CMK (cell line): ENCODE measurements around the gene ASTN2.
A peak's percentile ranks its signal among the peaks of the same experiment; 100 is the strongest.
"Not testable (repeated sequence)": the region's sequence is repeated elsewhere in the genome, so short reads cannot be mapped to it uniquely, and the experiment has no call there.

Experiments used
- DNase-seq: peaks from one replicate; pipeline ENCODE4 v3.0.0-alpha.2; 2010; ENCODE audit warnings: low read depth

Gene ASTN2

DNA sequence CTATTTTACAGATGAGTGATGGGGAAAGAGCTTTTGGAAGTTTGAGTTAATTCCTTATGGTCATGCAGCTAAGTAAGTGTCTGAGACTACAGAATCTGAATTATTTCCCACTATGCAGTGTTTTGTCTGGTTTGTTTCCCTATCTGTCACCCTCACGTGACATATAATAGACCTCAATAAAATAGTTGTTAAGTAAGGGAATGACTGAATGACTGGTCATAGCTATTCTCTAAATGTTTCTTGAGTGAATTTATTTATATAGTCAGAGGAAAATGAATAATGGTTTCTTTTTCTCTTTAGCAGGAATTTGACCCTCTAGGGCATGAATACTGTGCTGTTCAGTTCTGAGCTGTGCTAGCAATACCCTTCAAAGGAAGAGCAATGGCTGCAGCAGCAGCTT, 717.5 kb downstream of the ASTN2 start:
- DNase-seq, result no peak

DNA sequence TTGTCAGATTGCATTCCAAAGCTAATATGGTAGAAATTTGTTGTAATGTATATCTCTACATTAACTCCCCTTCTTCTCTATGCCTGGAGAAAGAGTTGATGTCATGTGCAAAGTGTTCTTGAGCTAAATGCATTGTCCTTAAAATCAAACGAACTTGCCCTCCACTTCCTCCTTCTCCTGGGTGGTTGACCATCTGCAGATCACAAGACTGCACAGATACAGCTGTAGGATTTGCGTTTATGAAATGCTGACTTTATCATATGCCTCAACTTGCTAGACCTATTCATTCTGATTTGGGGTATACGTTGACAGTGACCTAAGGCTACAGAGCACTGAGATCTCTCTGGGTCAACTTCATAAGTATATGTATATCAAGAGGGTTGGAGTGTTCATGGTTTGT, 719.4 kb downstream of the ASTN2 start:
- DNase-seq, result no peak

DNA sequence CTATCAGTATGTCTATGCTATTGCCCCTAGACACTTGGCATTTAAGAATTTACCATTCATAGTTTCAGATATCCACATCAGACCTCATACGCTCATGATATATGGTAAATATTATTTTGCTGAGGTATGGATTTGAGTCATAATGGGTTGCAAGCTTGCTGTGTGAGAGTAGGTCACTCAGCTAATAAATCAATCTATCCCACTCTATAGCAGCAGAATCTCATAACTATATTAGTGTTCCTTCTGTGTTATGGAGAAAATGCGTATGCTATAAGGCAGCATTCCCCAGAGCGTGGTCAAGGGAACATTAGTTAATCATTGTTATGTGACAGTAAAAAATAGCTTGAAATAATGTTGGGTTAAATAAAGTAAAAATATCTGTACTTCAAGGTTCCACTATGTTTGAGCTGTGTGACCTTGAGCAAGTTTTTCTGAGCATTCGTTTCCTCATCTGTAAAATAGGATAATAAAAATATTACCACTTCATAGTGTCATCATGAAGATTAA, 720.0 kb downstream of the ASTN2 start:
- DNase-seq, result no peak

DNA sequence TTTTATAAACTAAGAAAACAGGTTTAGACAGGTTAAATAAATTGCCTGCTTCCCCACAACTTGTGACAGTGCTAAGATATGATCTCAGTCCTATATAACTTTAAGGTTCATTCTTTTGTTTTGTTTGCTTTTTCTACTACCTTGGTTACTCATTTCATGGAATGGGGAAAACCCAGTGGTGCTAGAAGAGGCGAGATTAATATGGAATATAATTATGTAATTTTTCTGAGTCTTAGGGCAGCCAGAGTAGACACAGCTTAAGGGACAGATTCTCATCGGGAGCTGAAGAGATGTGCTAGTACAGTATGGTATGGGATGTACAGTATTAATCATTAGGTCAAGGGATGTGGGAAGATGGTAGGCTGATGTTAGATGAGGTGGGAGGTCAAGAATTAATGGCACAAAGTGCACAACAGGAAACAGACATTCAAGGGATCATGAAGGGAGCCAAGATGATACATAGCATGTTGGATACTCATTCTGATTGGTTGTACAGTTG, 721.6 kb downstream of the ASTN2 start:
- DNase-seq, result no peak

DNA sequence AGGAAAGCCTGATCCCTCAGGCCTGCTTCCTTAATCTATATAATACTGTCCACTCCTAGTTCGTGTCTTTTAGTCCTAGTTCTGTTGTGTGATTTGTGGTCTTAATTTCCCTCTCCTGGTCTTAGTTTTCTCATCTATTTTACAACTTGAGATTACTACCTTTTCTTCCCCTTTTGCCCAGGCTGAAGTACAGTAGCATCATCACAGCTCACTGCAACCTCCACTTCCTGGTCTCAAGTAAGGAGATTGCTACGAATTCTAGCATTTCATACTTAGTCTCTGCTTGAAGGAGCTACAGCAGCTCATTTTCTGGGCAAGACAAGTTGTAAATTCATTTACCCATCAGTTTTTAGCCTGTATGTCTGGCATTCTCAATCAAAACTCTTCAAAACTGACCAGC, 722.2 kb downstream of the ASTN2 start:
- no peak for DNase-seq

DNA sequence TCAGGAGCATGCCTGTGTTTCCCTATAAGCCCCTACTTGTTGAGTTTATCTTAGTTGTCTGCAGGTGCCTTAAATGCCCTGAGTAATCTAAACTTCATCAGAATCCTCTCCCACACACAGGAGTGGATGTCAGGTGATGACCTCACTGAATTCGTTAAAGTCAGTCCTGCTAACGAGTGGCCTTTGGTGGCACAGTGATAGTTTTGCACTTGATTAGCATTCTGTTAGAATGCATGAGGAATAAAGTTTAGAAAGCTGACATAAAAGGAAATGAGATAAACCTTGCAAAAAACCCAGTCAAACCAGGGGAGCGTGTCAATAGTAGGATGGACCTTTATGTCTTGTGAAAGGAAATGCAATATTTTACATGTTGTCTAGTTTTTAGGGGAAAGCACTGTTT, 723.2 kb downstream of the ASTN2 start:
- no peak for DNase-seq

DNA sequence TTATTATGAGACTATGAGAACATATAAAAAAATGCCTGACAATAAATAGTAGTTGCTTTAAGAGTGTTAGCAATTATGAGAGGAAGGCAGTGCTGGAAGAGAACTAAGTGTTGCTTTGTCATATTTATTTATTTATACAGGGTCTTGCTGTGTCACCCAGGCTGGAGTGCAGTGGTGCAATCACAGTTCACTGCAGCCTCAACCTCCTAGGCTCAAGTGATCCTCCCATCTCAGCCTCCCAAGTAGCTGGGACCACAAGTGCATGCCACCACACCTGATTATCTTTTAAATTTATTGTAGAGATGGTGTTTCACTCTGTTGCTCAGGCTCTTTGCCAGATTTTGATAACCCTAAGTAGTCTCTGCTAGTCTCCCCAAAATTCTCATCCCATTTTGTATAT, 724.1 kb downstream of the ASTN2 start:
- not testable (repeated sequence) for DNase-seq

DNA sequence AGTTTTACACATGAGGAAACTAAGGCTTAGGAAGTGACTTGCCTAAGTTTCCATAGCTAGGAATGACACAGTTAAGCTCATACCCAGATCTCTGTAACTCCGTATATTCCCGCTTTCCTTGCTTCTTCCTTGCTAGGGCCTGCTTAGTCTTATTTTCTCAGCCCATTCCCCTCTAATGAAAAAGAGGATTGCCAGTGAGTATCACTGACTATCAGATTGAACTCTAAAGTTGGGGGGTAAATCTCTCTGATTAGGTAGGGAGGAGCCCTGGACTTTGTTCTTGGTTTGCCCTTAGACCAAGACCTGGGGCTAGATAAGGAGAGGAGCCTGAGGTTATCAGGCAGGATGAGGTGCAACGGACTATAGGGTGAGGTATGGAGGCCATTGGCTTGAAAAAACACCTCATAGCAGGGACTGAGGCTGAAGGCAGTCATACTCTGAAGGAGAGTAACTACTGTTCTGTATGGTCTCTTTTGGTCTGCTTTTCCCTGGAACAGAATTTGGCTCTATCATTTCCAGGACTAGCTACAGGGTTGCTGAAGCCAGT, 725.3 kb downstream of the ASTN2 start:
- no peak for DNase-seq

DNA sequence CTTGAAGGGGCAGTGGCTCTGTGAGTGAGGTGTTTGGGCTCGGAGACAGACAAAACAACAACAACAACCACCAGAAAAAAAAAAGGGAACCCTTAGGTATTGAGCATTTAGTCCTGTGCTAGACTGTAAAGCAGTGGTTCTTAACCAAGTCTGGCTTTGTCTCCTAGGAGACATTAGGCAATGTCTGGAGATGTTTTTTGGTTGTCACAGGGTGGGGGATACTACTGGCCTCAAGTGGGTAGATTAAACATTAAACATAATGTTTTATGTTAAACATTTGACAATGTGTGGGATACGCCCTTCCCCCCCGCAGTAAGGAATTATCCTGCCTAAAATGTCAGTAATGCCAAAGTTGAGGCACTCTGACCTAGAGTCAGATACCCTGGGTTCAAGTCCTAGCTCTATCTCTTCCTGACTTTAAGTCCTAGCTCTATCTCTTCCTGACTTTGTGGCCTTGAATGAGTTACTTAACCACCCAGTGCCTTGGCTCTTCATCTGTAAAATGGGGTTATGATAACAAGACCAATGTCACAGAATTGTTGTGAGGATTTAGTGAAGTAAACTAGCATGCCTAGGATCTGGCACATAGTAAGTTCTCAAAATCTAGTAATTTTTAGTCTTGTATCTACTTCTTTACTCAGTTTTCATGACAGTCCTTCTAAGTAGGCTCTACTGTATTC, 725.9 kb downstream of the ASTN2 start:
- no peak for DNase-seq

DNA sequence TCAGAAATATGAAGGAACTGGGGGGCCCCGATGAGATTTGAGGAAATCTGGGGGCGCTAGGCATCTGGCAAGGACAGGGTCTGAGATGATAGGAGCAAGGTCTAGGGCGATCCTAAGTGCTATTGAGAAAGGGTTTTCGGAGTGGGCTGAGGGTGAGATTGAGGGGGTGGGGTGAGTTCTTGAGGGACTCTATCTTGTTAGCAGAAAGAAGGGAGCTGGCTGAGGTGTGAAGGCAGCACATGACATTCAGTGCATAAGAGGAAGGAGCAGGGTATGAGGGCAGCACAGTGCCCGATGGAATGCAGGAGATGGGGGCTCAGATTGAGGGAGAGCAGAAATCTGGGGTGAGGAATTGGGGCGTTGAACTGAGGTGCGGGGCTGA, 727.1 kb downstream of the ASTN2 start:
- DNase-seq, result no peak

DNA sequence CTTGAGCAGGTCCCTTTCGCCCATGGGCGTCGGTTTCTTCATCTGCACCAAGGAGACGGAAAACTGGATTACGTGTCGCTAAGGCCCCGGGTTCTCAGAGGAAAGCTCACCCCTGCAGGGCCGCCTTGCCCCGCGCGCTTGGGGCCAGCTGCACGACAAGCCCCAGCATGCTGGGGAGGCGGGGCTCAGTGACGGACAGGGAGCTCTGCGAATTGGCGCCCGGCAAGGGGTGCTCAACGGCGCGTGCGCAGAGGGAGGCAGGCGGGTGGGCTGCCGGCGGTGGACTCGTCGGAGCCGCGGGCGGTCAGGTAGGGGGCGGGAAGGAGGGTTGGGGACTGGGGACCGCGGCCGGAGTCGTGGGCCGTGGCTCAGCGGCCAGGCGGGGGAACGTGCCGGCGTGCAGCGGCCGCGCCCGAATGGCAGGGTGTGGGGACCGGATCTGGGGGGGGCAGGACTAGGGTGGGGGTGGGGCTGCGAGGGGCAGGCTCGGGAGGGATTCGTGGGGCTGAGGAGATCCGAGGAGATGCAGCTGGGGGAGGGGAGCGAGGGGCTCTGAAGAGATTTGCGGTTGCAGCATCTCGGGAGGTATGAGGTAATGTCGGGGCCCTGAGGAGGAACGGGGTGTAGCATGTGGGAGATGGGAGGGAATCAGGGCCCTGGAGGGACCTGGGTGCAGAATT, 727.6 kb downstream of the ASTN2 start, which contains the start of gene TRIM32:
Gene TRIM32, plus strand, starts transcription at position 232 of the 680 bp plus-strand sequence. CDS start 10,438 bp downstream, outside the sequence.
- DNase-seq, result peak; percentile 76

DNA sequence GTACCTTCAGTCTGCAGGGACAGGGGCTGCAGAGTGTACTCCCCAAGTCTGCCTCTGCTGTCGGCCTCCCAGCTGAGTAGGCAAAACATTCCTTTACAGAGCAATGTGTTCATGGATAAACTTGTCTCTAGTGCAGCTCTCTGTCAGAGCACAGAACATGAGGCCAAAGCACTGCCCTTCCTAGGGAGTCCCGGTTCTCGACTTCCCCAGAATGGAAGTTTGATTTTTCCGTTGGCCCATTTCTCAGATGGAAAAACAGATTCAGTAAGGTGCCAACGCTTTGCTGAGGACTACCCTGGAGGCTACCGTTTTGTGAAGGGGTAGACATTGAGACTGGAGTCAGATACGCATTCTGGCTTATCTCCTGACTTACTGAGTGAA, 728.2 kb downstream of the ASTN2 start:
- DNase-seq, result no peak

DNA sequence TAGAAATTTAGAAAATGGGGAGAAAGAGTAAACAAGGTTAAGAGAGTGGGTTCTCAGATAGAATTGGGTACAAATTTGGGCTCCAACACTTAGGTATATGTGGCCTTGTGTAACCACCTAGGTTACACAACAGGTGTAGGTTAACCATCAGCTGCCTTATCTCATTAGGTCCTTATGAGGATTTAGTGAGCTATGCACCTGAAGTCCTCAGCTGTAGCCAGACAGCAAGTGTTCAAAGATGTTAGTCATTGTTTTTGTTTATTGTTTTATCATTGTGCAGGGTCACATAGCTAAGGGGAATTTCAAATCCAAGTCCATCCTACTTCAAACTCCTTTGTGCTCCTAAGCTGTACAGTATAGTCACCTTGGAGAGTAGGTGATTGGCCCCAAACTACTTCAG, 728.7 kb downstream of the ASTN2 start:
- no peak for DNase-seq

DNA sequence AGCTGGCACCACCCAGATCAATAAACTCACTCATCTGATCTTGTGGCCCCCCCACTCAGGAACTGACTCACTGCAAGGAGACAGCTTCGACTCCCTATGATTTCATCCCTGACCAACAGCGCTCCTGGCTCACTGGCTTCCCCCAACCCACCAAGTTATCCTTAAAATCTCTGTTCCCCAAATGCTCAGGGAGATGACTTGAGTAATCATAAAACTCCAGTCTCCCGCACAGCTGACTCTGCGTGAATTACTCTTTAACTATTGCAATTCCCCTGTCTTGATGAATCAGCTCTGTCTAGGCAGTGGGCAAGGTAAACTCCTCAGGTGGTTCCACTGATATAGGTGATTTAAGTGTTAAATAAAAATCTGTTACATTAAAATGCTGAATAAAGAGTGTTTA, 729.7 kb downstream of the ASTN2 start:
- no peak for DNase-seq

DNA sequence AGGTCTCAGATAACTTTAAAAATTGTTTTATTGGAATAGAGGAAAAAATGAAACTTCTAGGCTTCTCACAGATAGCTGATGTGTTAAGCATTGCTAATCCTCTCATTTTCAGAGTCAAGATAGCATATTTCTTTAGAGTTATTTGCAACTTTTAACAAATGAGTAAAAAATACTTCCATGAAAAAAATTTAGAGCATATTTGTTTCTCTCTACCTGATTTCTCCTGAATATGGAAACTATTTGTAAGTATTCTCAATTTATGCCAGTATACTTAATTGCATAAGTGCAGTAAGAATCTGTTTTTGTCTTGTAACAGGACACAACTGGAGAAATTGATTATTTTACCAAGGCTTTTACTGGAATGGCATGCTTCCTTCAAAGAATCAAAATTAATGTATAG, 731.3 kb downstream of the ASTN2 start:
- no peak for DNase-seq

DNA sequence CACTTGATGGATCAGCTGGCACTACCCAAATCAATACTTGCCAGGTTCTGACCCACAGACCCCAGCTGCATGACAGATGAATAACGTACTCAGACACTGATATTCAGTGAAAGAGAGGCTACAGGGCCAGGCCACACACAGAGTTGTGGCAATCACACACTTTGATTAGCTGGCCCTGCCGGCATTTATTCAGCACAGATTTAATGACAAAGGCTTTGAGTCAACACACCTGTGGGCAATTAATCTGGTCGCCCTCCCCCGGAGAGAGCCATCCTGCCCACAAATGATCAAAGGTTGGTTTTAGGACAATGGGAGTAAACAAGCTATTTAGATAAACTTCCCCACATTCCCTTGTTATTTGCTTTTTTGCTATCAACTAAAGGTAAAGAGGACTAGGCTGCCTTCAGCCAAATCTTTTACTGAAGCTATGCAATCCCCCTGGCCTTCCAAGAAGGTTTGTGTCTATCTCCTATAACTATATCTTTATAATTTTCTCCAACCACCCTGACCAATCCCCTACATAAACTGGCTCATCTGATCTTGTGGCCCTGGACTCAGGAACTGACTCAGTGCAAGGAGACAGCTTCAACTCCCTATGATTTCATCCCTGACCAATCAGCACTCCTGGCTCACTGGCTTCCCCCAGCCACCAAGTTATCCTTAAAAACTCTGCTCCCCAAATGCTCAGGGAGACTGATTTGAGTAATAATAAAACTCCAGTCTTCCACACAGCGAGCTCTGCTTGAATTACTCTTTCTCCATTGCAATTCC, 740.5 kb downstream of the ASTN2 start:
- DNase-seq, result no peak

DNA sequence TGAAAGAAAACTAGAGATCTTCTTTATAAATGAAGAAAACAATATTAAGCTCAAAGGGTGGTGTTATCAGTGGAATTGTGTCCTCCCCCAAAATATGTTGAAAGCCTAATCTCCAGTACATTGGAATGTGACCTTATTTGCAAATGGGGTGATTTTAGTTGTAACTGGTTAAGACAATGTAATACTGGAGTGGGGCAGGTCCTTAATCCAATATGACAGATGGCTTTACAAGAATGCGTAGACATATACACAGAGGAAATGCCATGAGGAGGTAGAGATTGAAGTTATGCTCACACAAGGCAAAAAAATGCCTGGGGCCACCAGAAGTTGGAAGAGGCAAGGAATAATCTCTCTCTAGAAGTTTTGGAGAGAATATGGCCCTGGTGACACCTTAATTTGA, 741.5 kb downstream of the ASTN2 start:
- no peak for DNase-seq

DNA sequence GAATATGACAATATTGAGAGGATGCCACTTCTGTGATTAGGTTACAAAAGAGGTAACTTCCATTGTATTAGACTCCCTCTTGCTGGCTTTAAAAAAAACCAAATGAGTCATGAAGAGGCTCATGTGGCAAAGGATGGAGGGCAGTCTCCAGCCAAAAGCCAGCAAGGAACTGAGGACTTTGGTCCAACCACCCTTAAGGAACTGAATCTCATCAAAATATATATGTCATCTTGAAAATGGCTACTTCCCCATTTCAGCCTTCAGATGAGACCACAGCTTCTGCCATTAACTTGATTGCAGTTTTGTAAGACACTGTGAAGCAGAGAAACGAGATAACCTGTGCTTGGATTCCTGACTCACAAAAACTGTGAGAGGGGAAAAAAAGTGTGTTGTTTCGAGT, 743.3 kb downstream of the ASTN2 start:
- no peak for DNase-seq

DNA sequence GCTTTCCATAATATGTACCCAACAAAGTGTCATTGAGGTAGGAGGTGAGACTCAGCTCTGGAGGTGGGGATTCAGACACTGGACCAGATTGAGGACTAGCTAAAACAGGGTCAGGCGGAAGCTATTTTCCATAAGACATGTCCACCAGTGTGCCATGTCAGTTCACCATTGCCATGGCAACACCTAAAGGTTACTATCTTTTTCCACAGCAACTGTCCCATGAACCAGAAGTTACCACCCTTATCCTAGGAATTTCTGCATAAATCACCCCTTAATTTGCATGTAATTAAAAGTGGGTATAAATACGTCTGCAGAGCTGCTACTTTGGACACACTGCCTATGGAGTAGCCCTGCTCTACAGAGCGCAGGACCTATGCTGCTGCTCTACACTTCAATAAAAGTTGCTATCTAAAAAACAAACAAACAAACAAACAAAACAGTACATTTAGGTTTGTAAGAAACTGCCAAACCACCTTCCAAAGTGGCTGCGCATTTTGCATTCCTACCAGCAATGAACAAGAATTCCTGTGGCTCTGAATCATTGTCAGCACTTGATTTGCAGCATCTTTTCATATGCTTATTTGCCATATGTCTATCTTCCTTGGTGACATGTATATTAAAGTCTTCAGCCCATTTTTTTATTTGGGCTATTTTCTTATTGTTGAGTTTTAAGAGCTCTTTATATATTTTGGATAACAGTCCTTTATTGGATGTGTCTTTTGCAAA, 745.7 kb downstream of the ASTN2 start:
- no peak for DNase-seq

DNA sequence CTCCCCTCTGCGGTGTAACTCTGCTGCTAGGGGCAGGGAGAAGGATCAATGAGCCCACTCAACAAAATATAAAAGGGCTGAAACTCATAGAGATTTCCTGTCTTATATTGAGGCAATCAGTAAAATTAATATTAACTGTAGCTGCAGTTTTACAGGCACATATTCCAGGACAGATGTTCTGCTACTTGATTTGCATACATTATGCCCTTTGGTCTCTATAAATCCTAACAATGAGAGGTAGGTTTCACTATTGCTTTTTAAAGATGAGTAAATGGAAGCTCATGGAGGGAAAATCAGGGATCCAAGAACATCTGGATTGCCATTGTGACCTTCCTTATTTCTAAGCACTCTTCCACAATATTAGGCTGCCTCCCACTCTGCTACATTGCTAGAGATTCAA, 751.3 kb downstream of the ASTN2 start:
- no peak for DNase-seq

DNA sequence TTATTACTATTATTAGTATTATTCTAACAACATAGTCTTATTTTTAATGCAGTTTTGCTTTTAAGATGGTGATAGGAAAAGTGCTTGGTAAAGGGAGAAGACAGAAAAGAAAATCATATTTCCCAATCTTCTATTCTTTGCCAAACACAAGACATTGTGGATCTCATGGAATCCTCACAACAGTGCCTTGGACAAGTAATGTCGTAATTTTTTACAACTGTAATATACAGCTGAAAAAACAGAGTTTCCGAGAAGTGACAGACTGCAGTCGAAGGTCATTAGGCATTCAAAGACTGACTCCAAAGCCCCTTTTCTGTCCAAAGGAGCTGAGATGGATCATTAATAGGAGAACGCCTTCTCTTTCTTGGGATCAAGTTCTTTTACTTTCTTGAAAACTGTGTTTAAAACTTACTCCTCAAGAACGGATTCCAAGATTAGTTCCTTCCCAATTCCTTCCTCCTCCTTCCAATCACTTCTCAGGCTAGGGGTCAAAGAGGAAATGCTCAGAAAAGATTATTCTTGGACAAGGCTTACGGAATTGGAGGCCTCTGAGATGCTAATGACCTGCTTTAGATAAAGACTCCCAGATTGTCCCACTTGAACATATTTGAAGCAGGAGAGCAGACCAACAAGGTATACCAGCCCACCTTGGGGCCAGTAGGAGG, 752.1 kb downstream of the ASTN2 start:
- DNase-seq, result no peak
